CD1c-positive myeloid dendritic cell (primary cell): ENCODE results near the gene OR2W3.
A peak's percentile ranks its signal among the peaks of the same experiment; 100 is the strongest.

Experiments
- DNase-seq: peaks from one replicate; pipeline ENCODE4 v3.0.0-alpha.2; 2016; ENCODE audit errors: extremely low spot score

OR2W3 gene

DNA sequence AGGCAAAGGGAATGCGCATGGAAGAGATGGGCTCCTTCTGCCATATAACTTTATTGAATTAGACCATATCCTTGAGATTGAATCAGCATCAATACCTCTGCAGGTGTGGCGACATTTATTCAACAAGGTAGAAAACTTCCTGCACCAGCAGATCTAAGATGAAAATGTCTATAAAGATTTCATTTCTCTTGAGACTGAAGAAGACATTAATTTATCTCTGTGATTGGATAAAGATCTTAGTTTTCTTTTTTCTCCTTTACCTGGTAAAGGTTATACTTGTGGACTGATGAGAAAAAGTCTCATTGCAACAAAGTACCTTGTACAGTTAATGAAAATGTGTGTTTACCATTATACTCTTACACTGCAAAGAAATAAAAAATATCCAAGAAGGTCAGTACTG lies 24.6 kb downstream of the OR2W3 start, which contains the start of gene OR2T8:
Gene OR2T8, plus strand, starts transcription at position 301 of the 400 bp plus-strand sequence. CDS start 766 bp downstream, outside the sequence.
- DNase-seq: no peak

DNA sequence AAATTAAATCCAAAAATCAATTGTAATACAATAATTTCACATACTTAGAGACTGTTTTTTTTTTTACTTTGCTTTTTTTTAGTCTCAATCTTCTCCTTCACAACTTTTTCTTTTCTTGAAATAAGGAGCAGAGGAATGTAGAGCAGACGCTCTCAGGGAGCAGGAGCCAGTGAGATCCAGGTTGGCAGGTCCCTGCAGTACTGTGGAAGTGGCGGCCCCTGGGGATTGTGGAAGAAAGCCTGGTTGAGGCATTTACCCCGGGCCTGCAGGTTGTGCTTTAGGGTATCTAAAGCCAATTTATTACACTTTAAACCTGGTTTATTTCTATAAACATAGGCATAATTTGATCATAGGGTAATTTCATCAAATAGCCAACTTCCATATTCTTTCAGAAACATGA lies 28.6 kb downstream of the OR2W3 start:
- DNase-seq: no peak

DNA sequence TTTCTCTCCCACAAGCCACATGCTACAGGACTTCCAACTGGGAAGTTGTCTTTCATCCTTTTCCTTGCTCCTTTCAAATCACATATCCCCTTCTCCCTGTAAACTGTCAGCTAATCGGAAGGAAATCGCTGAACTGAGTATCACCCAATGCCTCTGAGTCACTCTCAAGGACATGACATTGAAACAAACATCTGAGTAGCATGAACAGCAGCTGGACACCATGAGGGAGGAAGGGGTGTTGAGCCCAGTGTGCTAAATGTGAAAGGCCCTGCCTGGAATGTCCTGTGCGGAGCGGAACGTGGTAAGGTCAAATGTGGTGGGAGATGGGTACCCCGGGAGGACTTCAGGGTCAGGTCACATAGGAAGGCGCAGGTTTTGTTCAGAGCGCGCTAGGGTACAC lies 29.5 kb downstream of the OR2W3 start, which contains the start of gene OR2AJ1:
Gene OR2AJ1, plus strand, starts transcription at position 22 of the 400 bp plus-strand sequence. CDS start 8,880 bp downstream, outside the sequence.
- DNase-seq: no peak

DNA sequence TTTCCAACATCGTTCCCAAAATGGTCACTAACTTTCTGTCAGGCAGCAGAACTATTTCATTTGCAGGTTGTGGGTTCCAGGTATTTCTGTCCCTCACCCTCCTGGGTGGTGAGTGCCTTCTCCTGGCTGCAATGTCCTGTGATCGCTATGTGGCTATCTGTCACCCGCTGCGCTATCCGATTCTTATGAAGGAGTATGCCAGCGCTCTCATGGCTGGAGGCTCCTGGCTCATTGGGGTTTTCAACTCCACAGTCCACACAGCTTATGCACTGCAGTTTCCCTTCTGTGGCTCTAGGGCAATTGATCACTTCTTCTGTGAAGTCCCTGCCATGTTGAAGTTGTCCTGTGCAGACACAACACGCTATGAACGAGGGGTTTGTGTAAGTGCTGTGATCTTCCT lies 38.6 kb downstream of the OR2W3 start:
- no peak for DNase-seq

DNA sequence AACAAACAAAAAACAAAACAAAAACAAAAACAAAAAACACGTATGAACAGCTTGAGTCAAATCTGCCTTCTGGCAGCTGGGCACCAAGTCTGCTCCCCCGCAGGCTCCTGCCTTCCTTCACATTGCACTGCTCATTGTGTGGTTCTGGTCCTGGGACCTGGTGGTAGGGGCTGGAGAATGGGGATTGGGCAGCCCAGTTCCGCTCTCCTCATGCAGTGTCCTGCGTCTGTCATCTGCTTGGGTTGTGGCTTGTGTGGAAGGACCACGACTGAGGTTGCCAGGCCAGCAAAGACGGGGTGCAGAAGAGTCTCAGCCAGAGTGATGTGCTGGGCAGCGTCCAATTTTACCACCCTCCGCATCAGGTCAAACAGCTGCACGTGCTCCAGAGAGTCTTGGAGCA lies 40.4 kb downstream of the OR2W3 start:
- DNase-seq: no peak

DNA sequence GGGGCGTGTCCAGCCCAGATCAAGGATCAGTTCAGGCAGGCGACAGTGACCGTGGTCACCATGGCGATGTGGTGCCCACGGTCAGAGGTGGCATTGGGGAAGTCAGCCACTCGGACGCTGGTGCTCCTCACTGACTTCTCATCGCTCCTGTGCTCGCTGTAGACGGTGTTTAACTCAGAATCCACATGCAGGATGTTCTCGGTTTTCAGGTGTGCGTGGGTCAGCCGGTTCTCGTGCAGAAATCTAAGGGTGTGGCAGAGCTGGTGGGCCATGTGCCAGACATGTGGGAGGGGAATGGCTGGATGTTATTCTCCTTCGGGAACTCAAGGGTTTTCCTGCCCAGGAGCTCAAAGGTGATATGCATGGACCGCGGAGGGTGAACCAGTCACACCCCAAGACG lies 41.0 kb downstream of the OR2W3 start:
- DNase-seq: no peak

DNA sequence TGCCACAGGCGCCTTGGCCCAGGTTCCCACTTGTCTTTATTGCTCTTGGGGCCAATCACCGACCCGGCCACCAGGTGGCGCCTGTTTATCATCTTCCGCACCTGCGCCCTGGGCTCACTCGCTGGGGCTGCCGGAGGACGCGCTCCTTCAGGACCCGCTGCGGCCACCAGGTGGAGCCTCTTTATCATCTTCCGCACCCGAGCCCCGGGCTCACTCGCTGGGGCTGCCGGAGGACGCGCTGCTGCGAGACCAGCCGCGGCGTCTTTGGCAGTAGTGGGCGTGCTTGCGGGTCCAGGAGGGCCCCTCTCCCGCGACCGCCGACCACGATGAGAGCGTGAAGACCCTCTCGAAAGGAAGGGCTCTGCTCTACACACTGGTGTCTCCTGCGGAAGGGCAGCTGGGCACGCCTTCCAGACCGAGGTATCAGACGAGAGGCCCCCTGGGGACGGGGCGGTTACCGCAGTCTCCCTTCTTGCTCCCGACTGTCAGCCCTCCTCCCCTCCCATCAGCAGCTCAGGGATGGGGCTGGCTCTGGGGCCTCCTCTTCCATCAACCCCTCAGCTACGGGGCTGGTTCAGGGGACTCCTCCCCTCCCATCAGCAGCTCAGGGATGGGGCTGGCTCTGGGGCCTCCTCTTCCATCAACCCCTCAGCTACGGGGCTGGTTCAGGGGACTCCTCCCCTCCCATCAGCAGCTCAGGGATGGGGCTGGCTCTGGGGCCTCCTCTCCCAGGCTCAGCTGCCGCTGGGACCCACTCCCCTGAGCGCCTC lies 41.8 kb downstream of the OR2W3 start:
- peak; percentile 86 for DNase-seq

DNA sequence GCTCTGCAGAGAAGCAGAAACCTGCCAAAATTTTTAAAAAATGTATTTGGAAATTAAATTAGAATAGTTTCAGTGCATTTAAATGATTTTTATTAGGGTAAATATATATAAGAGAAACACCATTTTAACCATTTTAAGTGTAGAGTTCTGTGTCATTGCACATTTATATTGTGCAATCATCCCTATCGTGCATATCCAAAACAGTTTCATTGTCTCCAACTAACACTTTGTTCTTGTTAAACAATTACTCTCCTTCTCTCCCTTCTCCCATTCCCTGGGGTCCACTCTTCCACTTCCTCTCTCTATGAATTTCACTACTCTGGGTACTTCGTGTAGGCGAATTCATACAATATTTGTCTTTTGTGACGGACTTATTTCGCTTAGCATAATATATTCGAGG lies 47.2 kb downstream of the OR2W3 start:
- no peak for DNase-seq
